Memory B cell (primary cell): ENCODE results near the gene SIRPB1.
"Not testable (repeated sequence)": the region's sequence is repeated elsewhere in the genome, so short reads cannot be mapped to it uniquely, and the experiment has no call there.

Experiments
- ATAC-seq: fragments of 150-1000 bp; cut with Tn5 transposase; 2 replicates; pipeline ENCODE4 v1.10.0; 2021; ENCODE audit warnings: low read depth, mild to moderate bottlenecking, moderate library complexity
- DNase-seq, 2 donors: peaks; one replicate each; pipeline ENCODE4 v3.0.0; 2022; ENCODE audit warnings: low spot score in 2 of 2
- H3K27ac Mint-ChIP-seq: one replicate; pipeline ENCODE4 v1.8.0; 2022; ENCODE audit warnings: mild to moderate bottlenecking, moderate library complexity, mixed read lengths
- H3K27me3 Mint-ChIP-seq: one replicate; pipeline ENCODE4 v1.8.0; 2022; ENCODE audit warnings: mixed read lengths
- H3K36me3 Mint-ChIP-seq: one replicate; pipeline ENCODE4 v1.8.0; 2022; ENCODE audit warnings: mild to moderate bottlenecking, mixed read lengths
- H3K4me1 Mint-ChIP-seq: one replicate; pipeline ENCODE4 v1.8.0; 2022; ENCODE audit warnings: mixed read lengths
- H3K4me3 Mint-ChIP-seq: one replicate; pipeline ENCODE4 v1.8.0; 2022; ENCODE audit warnings: mild to moderate bottlenecking, moderate library complexity, mixed read lengths
- H3K9me3 Mint-ChIP-seq: one replicate; pipeline ENCODE4 v1.8.0; 2022; ENCODE audit warnings: mixed read lengths

SIRPB1 gene

GRCh38 chr20:1595333-1595732 lies 24.5 kb downstream of the SIRPB1 start:
- Mint-ChIP-seq H3K4me1 (no peaks in the 10 kb centered on the region), H3K4me3 (no peak overlapping the region), H3K27ac (no peak overlapping the region), H3K36me3 (no peaks in the 10 kb centered on the region), H3K9me3 (no peaks in the 10 kb centered on the region), H3K27me3 (no peaks in the 10 kb centered on the region)
- DNase-seq (no peak), ATAC-seq (no peak)

- no peak overlapping the region for H3K4me3 Mint-ChIP-seq
- DNase-seq: no peak
- no peaks in the 10 kb centered on the region for H3K9me3 Mint-ChIP-seq
- H3K27ac Mint-ChIP-seq: no peak overlapping the region
- no peaks in the 10 kb centered on the region for H3K36me3 Mint-ChIP-seq
- ATAC-seq: no peak
- H3K27me3 Mint-ChIP-seq: no peaks in the 10 kb centered on the region
- no peaks in the 10 kb centered on the region for H3K4me1 Mint-ChIP-seq
These were observed 31.0 kb downstream of the SIRPB1 start for GRCh38 chr20:1588533-1589460.

- Mint-ChIP-seq H3K27ac (no peak overlapping the region), H3K36me3 (no peaks in the 10 kb centered on the region), H3K9me3 (no peaks in the 10 kb centered on the region), H3K27me3 (no peaks in the 10 kb centered on the region), H3K4me3 (no peak overlapping the region), H3K4me1 (no peaks in the 10 kb centered on the region)
- DNase-seq (no peak), ATAC-seq (no peak)
These were observed 31.9 kb downstream of the SIRPB1 start for GRCh38 chr20:1587781-1588532.

- ATAC-seq: no peak
- Mint-ChIP-seq H3K27ac (no peak overlapping the region), H3K36me3 (peaks cover 2% of the 10 kb centered on the region)
These were observed 40.3 kb downstream of the SIRPB1 start for GRCh38 chr20:1579488-1579887.

GRCh38 chr20:1577906-1578305 lies 41.9 kb downstream of the SIRPB1 start:
- no peak for DNase-seq
- no peak overlapping the region for H3K4me3 Mint-ChIP-seq
- H3K27me3 Mint-ChIP-seq: no peaks in the 10 kb centered on the region
- no peak for ATAC-seq
- no peak overlapping the region for H3K27ac Mint-ChIP-seq
- peaks cover 2% of the 10 kb centered on the region for H3K36me3 Mint-ChIP-seq
- H3K4me1 Mint-ChIP-seq: no peaks in the 10 kb centered on the region
- H3K9me3 Mint-ChIP-seq: no peaks in the 10 kb centered on the region

More at GRCh38 chr20:1579488-1579887, 40.3 kb downstream of the SIRPB1 start:
- no peaks in the 10 kb centered on the region for H3K4me1 Mint-ChIP-seq
- no peaks in the 10 kb centered on the region for H3K9me3 Mint-ChIP-seq
- H3K4me3 Mint-ChIP-seq: no peak overlapping the region
- no peak for DNase-seq
- no peaks in the 10 kb centered on the region for H3K27me3 Mint-ChIP-seq

- not testable (repeated sequence) for ATAC-seq
These were observed 42.5 kb downstream of the SIRPB1 start for GRCh38 chr20:1577313-1577712.

GRCh38 chr20:1576641-1577040 lies 43.2 kb downstream of the SIRPB1 start:
- H3K9me3 Mint-ChIP-seq: no peaks in the 10 kb centered on the region
- H3K27me3 Mint-ChIP-seq: no peaks in the 10 kb centered on the region
- no peak overlapping the region for H3K4me3 Mint-ChIP-seq
- H3K4me1 Mint-ChIP-seq: no peaks in the 10 kb centered on the region
- H3K36me3 Mint-ChIP-seq: peaks cover 2% of the 10 kb centered on the region
- DNase-seq (no peak), ATAC-seq (no peak)
- no peak overlapping the region for H3K27ac Mint-ChIP-seq

More at GRCh38 chr20:1577313-1577712, 42.5 kb downstream of the SIRPB1 start:
- H3K9me3 Mint-ChIP-seq, H3K27me3 Mint-ChIP-seq, H3K36me3 Mint-ChIP-seq, H3K4me1 Mint-ChIP-seq, H3K4me3 Mint-ChIP-seq, H3K27ac Mint-ChIP-seq, DNase-seq: not testable (repeated sequence)

- not testable (repeated sequence) for H3K27me3 Mint-ChIP-seq, H3K27ac Mint-ChIP-seq, ATAC-seq
These were observed 43.8 kb downstream of the SIRPB1 start for GRCh38 chr20:1576003-1576402.

GRCh38 chr20:1571583-1571982 lies 48.2 kb downstream of the SIRPB1 start:
- DNase-seq, H3K4me3 Mint-ChIP-seq, H3K4me1 Mint-ChIP-seq, H3K27ac Mint-ChIP-seq, H3K36me3 Mint-ChIP-seq, ATAC-seq, H3K27me3 Mint-ChIP-seq, H3K9me3 Mint-ChIP-seq: not testable (repeated sequence)

More at GRCh38 chr20:1576003-1576402, 43.8 kb downstream of the SIRPB1 start:
- H3K9me3 Mint-ChIP-seq, DNase-seq, H3K4me3 Mint-ChIP-seq, H3K4me1 Mint-ChIP-seq, H3K36me3 Mint-ChIP-seq: not testable (repeated sequence)
